GM12872 (cell line): ENCODE measurements around the gene AKR1E2.

ENCODE experiments used
- CTCF ChIP-seq: IDR thresholded peaks from 3 replicates; pipeline ENCODE4 v1.5.1; 2011; ENCODE audit warnings: low read depth, mild to moderate bottlenecking, low read length, moderate library complexity; ENCODE audit not compliant: insufficient read depth

AKR1E2 gene

GRCh38 chr10:4813496-4813895 is 12.5 kb upstream of the AKR1E2 start:
- no peak for TF ChIP-seq CTCF

- TF ChIP-seq CTCF: no peak
These were observed 9.0 kb upstream of the AKR1E2 start for GRCh38 chr10:4816966-4817365.

GRCh38 chr10:4819067-4819466 is 6.9 kb upstream of the AKR1E2 start:
- TF ChIP-seq CTCF: no peak

- no peak for TF ChIP-seq CTCF
These were observed 6.3 kb upstream of the AKR1E2 start for GRCh38 chr10:4819707-4820106.

GRCh38 chr10:4820804-4821401 is 5.1 kb upstream of the AKR1E2 start:
- TF ChIP-seq CTCF: no peak

- no peak for TF ChIP-seq CTCF
These were observed 3.8 kb upstream of the AKR1E2 start for GRCh38 chr10:4822208-4822607.

GRCh38 chr10:4824791-4825310 is 1.2 kb upstream of the AKR1E2 start:
- no peak for TF ChIP-seq CTCF
